ENCODE results near the gene DTX1.

DTX1 gene

GRCh38 chr12:113056631-113057488, at the start of gene DTX1:
Gene DTX1, plus strand, starts transcription at chr12:113056730. Its CDS starts 1,463 bp downstream, at chr12:113058193.
- TF ChIP-seq, protein P1, sequence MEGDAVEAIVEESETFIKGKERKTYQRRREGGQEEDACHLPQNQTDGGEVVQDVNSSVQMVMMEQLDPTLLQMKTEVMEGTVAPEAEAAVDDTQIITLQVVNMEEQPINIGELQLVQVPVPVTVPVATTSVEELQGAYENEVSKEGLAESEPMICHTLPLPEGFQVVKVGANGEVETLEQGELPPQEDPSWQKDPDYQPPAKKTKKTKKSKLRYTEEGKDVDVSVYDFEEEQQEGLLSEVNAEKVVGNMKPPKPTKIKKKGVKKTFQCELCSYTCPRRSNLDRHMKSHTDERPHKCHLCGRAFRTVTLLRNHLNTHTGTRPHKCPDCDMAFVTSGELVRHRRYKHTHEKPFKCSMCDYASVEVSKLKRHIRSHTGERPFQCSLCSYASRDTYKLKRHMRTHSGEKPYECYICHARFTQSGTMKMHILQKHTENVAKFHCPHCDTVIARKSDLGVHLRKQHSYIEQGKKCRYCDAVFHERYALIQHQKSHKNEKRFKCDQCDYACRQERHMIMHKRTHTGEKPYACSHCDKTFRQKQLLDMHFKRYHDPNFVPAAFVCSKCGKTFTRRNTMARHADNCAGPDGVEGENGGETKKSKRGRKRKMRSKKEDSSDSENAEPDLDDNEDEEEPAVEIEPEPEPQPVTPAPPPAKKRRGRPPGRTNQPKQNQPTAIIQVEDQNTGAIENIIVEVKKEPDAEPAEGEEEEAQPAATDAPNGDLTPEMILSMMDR (IDR thresholded peaks at IDR 0.05; ENCODE audit: low read depth, low read length), result no peak
- DNase-seq (ENCODE audit: extremely low read depth, low read depth), result no peak

- peak; percentile 52 for DNase-seq (ENCODE audit: extremely low read depth, low read depth)
- TF ChIP-seq, protein P1 (IDR thresholded peaks at IDR 0.05; ENCODE audit: low read depth, low read length), result no peak
Observed at GRCh38 chr12:113007166-113007565, 49.4 kb upstream of the DTX1 start.

DNA sequence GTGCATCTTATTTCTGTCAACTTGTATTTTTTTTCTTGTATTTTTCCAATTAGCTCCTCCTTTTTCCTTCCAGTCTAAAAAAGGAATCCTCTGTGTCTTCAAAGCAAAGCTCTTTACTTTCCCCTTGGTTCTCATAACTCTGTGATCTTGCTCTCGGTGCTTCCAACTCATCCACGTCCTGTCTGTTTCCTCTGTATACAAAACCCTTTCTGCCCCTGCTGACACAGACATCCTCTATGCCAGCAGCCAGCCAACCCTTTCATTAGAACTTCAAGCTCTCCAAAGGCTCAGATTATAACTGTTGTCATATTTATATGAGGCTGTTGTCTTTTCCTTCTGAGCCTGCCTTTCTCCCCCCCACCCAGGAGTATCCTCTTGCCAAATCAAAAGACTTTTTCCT, 45.8 kb upstream of the DTX1 start:
- DNase-seq (ENCODE audit: extremely low read depth, low read depth), result no peak
- TF ChIP-seq, protein P1 (IDR thresholded peaks at IDR 0.05; ENCODE audit: low read depth, low read length), result no peak

DNA sequence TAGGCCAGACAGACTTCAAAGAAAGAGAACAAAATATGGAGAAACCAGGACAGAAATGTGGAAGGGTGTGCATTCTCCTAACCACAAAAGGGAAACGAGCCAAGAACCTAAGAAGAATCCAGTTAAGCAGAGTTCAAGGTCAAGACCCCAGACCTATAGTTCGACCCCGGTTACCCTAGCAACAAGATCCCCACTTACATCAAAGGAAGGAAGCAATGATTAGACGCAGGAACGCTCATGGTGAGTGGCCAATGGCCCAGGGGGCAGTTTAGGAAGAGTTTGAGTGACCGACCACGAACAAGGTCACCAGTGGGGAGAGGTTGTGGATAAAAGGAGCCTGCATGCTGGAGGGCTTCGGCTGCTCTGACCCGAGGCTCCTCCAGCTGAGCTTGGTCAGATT, 42.0 kb upstream of the DTX1 start:
- DNase-seq (ENCODE audit: extremely low read depth, low read depth), result no peak
- TF ChIP-seq, protein P1 (IDR thresholded peaks at IDR 0.05; ENCODE audit: low read depth, low read length), result no peak

DNA sequence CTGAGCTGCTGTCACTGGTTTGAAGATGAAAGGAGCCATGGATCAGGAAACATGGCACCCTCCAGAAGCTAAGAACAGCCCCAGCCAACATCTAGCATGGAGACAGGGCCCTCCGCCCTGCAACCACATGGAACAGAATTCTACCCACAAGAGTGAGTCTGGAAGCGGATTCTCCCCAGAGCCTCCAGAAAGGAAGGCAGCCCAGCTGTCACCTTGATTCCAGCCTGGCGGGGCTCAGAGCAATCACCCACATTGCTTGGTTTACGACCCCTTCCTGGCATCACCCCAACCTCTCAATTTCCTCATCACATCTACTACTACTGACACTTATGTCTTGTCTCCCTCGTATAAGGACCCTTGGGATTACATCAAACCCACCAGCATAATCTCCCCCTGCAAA, 39.7 kb upstream of the DTX1 start:
- DNase-seq (ENCODE audit: extremely low read depth, low read depth), result no peak
- TF ChIP-seq, protein P1 (IDR thresholded peaks at IDR 0.05; ENCODE audit: low read depth, low read length), result no peak

- DNase-seq (ENCODE audit: extremely low read depth, low read depth), result no peak
- TF ChIP-seq, protein P1 (IDR thresholded peaks at IDR 0.05; ENCODE audit: low read depth, low read length), result no peak
Observed at GRCh38 chr12:113019025-113019424, 37.5 kb upstream of the DTX1 start.

DNA sequence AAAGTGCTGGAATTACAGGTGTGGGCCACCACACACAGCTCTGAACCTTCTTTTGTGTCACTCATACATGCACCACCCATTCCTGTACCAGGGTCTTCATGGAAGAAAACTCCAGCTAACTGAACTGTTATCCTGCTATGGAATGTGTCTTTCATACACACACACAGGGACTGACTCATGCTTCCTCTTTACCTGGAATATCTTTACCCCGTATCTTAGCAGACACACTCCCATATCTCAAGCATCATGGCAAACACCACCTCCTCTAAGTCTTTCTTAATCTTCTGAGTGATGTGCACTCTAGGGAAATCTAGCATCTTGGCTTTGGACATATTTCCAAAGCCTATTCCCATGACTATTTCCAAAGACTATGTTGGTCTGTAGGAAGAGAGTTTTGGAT, 35.0 kb upstream of the DTX1 start:
- TF ChIP-seq, protein P1 (IDR thresholded peaks at IDR 0.05; ENCODE audit: low read depth, low read length), result no peak

More for the DNA sequence above, 35.0 kb upstream of the DTX1 start:
- DNase-seq (ENCODE audit: extremely low read depth, low read depth), result no peak

All from AG09319 (cell line).